ENCODE results near the gene SUPT20HL2.
"Not testable (repeated sequence)": the region's sequence is repeated elsewhere in the genome, so short reads cannot be mapped to it uniquely, and the experiment has no call there.

The SUPT20HL2 gene

GRCh38 chrX:24314019-24314635 is at the start of gene SUPT20HL2:
SUPT20HL2 (minus strand) TSS chrX:24314069; CDS start chrX:24313315, 754 bp downstream.
- Histone ChIP-seq H3K4me1 (no peaks in the 10 kb centered on the region), H3K9me3 (no peaks in the 10 kb centered on the region), H3K27me3 (ENCODE audit: low read depth) (peaks cover 2% of the 10 kb centered on the region; the same call in 1 of the 2 replicates), H3K4me3 (no peak within 1 kb of the TSS), H3K36me3 (replicated peaks) (no peaks in the 10 kb centered on the region)
- DNase-seq (ENCODE audit: low spot score in 2 of 2): no peak
- in situ Hi-C loops (cut with MboI; ENCODE audit: low sequenced_read_pairs): no loop called here

GRCh38 chrX:24362089-24362745 is 48.3 kb upstream of the SUPT20HL2 start:
- H3K9me3 ChIP-seq; H3K27me3 ChIP-seq (ENCODE audit: low read depth); H3K4me3 ChIP-seq; H3K4me1 ChIP-seq; DNase-seq (ENCODE audit: low spot score in 2 of 2); H3K36me3 ChIP-seq (replicated peaks); in situ Hi-C loops (cut with MboI; ENCODE audit: low sequenced_read_pairs): not testable (repeated sequence)

- DNase-seq (ENCODE audit: low spot score in 2 of 2): no peak
- in situ Hi-C loops (cut with MboI; ENCODE audit: low sequenced_read_pairs): no loop called here
- Histone ChIP-seq H3K4me3 (no peak within 1 kb of the TSS), H3K36me3 (replicated peaks) (no peaks in the 10 kb centered on the region), H3K9me3 (no peaks in the 10 kb centered on the region), H3K4me1 (no peaks in the 10 kb centered on the region), H3K27me3 (ENCODE audit: low read depth) (0 out of 2 replicates have a peak, but pooled peaks cover 3% of the 10 kb centered on the region)
Observed at GRCh38 chrX:24360272-24360671, 46.4 kb upstream of the SUPT20HL2 start, which contains the start of gene SUPT20HL1. SUPT20HL1 (plus strand) TSS chrX:24360639; CDS start chrX:24362761, 2,122 bp downstream.

GRCh38 chrX:24357106-24357505 is 43.2 kb upstream of the SUPT20HL2 start:
- no peaks in the 10 kb centered on the region for H3K9me3 ChIP-seq
- 0 out of 2 replicates have a peak, but pooled peaks cover 3% of the 10 kb centered on the region for H3K27me3 ChIP-seq (ENCODE audit: low read depth)
- no peak for DNase-seq (ENCODE audit: low spot score in 2 of 2)
- H3K4me3 ChIP-seq: no peak overlapping the region
- in situ Hi-C loops (cut with MboI; ENCODE audit: low sequenced_read_pairs): no loop called here
- no peaks in the 10 kb centered on the region for H3K36me3 ChIP-seq (replicated peaks)
- no peaks in the 10 kb centered on the region for H3K4me1 ChIP-seq

- Histone ChIP-seq H3K9me3 (no peaks in the 10 kb centered on the region), H3K27me3 (ENCODE audit: low read depth) (0 out of 2 replicates have a peak, but pooled peaks cover 3% of the 10 kb centered on the region), H3K4me3 (no peak overlapping the region), H3K4me1 (no peaks in the 10 kb centered on the region), H3K36me3 (replicated peaks) (no peaks in the 10 kb centered on the region)
- in situ Hi-C loops (cut with MboI; ENCODE audit: low sequenced_read_pairs): no loop called here
- DNase-seq (ENCODE audit: low spot score in 2 of 2): no peak
Observed at GRCh38 chrX:24355095-24355494, 41.2 kb upstream of the SUPT20HL2 start.

- in situ Hi-C loops (cut with MboI; ENCODE audit: low sequenced_read_pairs): no loop called here
- Histone ChIP-seq H3K36me3 (replicated peaks) (no peaks in the 10 kb centered on the region), H3K27me3 (ENCODE audit: low read depth) (no peaks in the 10 kb centered on the region), H3K9me3 (no peaks in the 10 kb centered on the region), H3K4me3 (no peak overlapping the region), H3K4me1 (no peaks in the 10 kb centered on the region)
- DNase-seq (ENCODE audit: low spot score in 2 of 2): no peak
Observed at GRCh38 chrX:24350217-24350616, 36.3 kb upstream of the SUPT20HL2 start.

- in situ Hi-C loops (cut with MboI; ENCODE audit: low sequenced_read_pairs): no loop called here
- Histone ChIP-seq H3K36me3 (replicated peaks) (no peaks in the 10 kb centered on the region), H3K9me3 (no peaks in the 10 kb centered on the region), H3K27me3 (ENCODE audit: low read depth) (peaks cover 9% of the 10 kb centered on the region), H3K4me3 (no peak overlapping the region), H3K4me1 (no peaks in the 10 kb centered on the region)
- no peak for DNase-seq (ENCODE audit: low spot score in 2 of 2)
Observed at GRCh38 chrX:24347881-24348280, 34.0 kb upstream of the SUPT20HL2 start.

GRCh38 chrX:24343719-24344118 is 29.9 kb upstream of the SUPT20HL2 start:
- Histone ChIP-seq H3K36me3 (replicated peaks) (no peaks in the 10 kb centered on the region), H3K4me1 (no peaks in the 10 kb centered on the region), H3K4me3 (no peak overlapping the region), H3K27me3 (ENCODE audit: low read depth) (peaks cover 27% of the 10 kb centered on the region), H3K9me3 (no peaks in the 10 kb centered on the region)
- in situ Hi-C loops (cut with MboI; ENCODE audit: low sequenced_read_pairs): no loop called here
- no peak for DNase-seq (ENCODE audit: low spot score in 2 of 2)

GRCh38 chrX:24341795-24342194 is 27.9 kb upstream of the SUPT20HL2 start:
- no peak for DNase-seq (ENCODE audit: low spot score in 2 of 2)
- Histone ChIP-seq H3K4me3 (no peak overlapping the region), H3K36me3 (replicated peaks) (no peaks in the 10 kb centered on the region), H3K9me3 (no peaks in the 10 kb centered on the region), H3K4me1 (no peaks in the 10 kb centered on the region), H3K27me3 (ENCODE audit: low read depth) (peaks cover 27% of the 10 kb centered on the region)
- in situ Hi-C loops (cut with MboI; ENCODE audit: low sequenced_read_pairs): no loop called here

GRCh38 chrX:24340501-24340900 is 26.6 kb upstream of the SUPT20HL2 start:
- Histone ChIP-seq H3K9me3 (no peaks in the 10 kb centered on the region), H3K36me3 (replicated peaks) (no peaks in the 10 kb centered on the region), H3K4me3 (no peak overlapping the region), H3K4me1 (no peaks in the 10 kb centered on the region), H3K27me3 (ENCODE audit: low read depth) (peaks cover 27% of the 10 kb centered on the region)
- DNase-seq (ENCODE audit: low spot score in 2 of 2): no peak
- in situ Hi-C loops (cut with MboI; ENCODE audit: low sequenced_read_pairs): no loop called here

GRCh38 chrX:24339911-24340310 is 26.0 kb upstream of the SUPT20HL2 start:
- no peak for DNase-seq (ENCODE audit: low spot score in 2 of 2)
- H3K4me1 ChIP-seq: no peaks in the 10 kb centered on the region
- H3K4me3 ChIP-seq: no peak overlapping the region
- in situ Hi-C loops (cut with MboI; ENCODE audit: low sequenced_read_pairs): no loop called here
- H3K36me3 ChIP-seq (replicated peaks): no peaks in the 10 kb centered on the region
- peaks cover 27% of the 10 kb centered on the region for H3K27me3 ChIP-seq (ENCODE audit: low read depth)
- no peaks in the 10 kb centered on the region for H3K9me3 ChIP-seq

- H3K4me3 ChIP-seq: no peak overlapping the region
- no peak for DNase-seq (ENCODE audit: low spot score in 2 of 2)
Observed at GRCh38 chrX:24335871-24336270, 22.0 kb upstream of the SUPT20HL2 start.

GRCh38 chrX:24334461-24334860 is 20.6 kb upstream of the SUPT20HL2 start:
- Histone ChIP-seq H3K9me3 (no peaks in the 10 kb centered on the region), H3K4me3 (no peak overlapping the region), H3K4me1 (no peaks in the 10 kb centered on the region), H3K36me3 (replicated peaks) (no peaks in the 10 kb centered on the region), H3K27me3 (ENCODE audit: low read depth) (peaks cover 11% of the 10 kb centered on the region)
- no peak for DNase-seq (ENCODE audit: low spot score in 2 of 2)
- in situ Hi-C loops (cut with MboI; ENCODE audit: low sequenced_read_pairs): no loop called here

More at GRCh38 chrX:24335871-24336270, 22.0 kb upstream of the SUPT20HL2 start:
- Histone ChIP-seq H3K36me3 (replicated peaks) (no peaks in the 10 kb centered on the region), H3K9me3 (no peaks in the 10 kb centered on the region), H3K4me1 (no peaks in the 10 kb centered on the region), H3K27me3 (ENCODE audit: low read depth) (peaks cover 16% of the 10 kb centered on the region)
- in situ Hi-C loops (cut with MboI; ENCODE audit: low sequenced_read_pairs): no loop called here

- Histone ChIP-seq H3K27me3 (ENCODE audit: low read depth) (peaks cover 13% of the 10 kb centered on the region), H3K36me3 (replicated peaks) (no peaks in the 10 kb centered on the region), H3K9me3 (no peaks in the 10 kb centered on the region), H3K4me3 (no peak overlapping the region), H3K4me1 (no peaks in the 10 kb centered on the region)
- in situ Hi-C loops (cut with MboI; ENCODE audit: low sequenced_read_pairs): no loop called here
- no peak for DNase-seq (ENCODE audit: low spot score in 2 of 2)
Observed at GRCh38 chrX:24333371-24333770, 19.5 kb upstream of the SUPT20HL2 start.
